SK-N-SH (cell line): ENCODE data around the gene GSTM4. TPM values are rescaled to one million over a fixed set of nuclear protein-coding genes. Genes with fewer than 3 reads are reported as not detected.

Experiments
- CTCF ChIA-PET: fragments of 300-600, 350-600 bp; formaldehyde crosslinking; extraction: SDS; loops from one replicate; lab custom pipeline; 2021; lab: Yijun Ruan, JAX
- POLR2A ChIA-PET: fragments of 350-600 bp; sonication (Branson Sonifier 250); formaldehyde crosslinking; extraction: SDS; loops from one replicate; lab custom pipeline; 2020; ENCODE audit warnings: antibody characterized with exemption, inconsistent platforms; lab: Yijun Ruan, JAX
- DNase-seq: peaks from one replicate; pipeline ENCODE4 v3.0.0; 2012
- H2AFZ ChIP-seq: fragments of 200-600 bp; sonication (generic); 2 replicates; pipeline ENCODE4 v1.8.1; 2016; ENCODE audit warnings: antibody characterized with exemption, mild to moderate bottlenecking, low read depth
- H3F3A ChIP-seq: fragments of 200-600 bp; sonication (generic); replicated peaks from 2 replicates; pipeline ENCODE3; 2016; ENCODE audit warnings: antibody characterized with exemption, mild to moderate bottlenecking; ENCODE audit not compliant: insufficient read depth
- H3K27ac ChIP-seq, 2 experiments: fragments of 200-500 bp in 1 of 2; fragments of 200-600 bp in 1 of 2; sonication (Bioruptor generic) in 1 of 2; sonication (generic), shearing (Covaris generic) in 1 of 2; 2 replicates each; pipeline versions ENCODE4 v1.5.1 to v1.6.1; 2014 to 2016; ENCODE audit warnings: low read depth in 2 of 2, inconsistent platforms in 1 of 2, low read length in 1 of 2, mild to moderate bottlenecking in 1 of 2, mixed read lengths in 1 of 2
- H3K27me3 ChIP-seq: fragments of 200-600 bp; sonication (generic), shearing (Covaris generic); 2 replicates; pipeline ENCODE4 v1.6.1; 2016; ENCODE audit warnings: mixed run types; ENCODE audit not compliant: insufficient read depth
- H3K36me3 ChIP-seq, 2 experiments: fragments of 200-500 bp in 1 of 2; fragments of 200-600 bp in 1 of 2; sonication (Bioruptor generic) in 1 of 2; sonication (generic) in 1 of 2; replicated peaks in 1 of 2; 2 replicates each; pipeline versions ENCODE3 to v1.5.1; 2014 to 2016; ENCODE audit warnings: low read length in 1 of 2, mild to moderate bottlenecking in 1 of 2; ENCODE audit not compliant: insufficient read depth in 2 of 2, control insufficient read depth in 1 of 2
- H3K4me1 ChIP-seq, 2 experiments: fragments of 200-500 bp in 1 of 2; fragments of 200-600 bp in 1 of 2; sonication (Bioruptor generic) in 1 of 2; sonication (generic), shearing (Covaris generic) in 1 of 2; 2 replicates each; pipeline versions ENCODE4 v1.5.1 to v1.6.1; 2014 to 2016; ENCODE audit warnings: low read depth in 1 of 2, low read length in 1 of 2, mixed run types in 1 of 2; ENCODE audit not compliant: insufficient read depth in 2 of 2, control insufficient read depth in 1 of 2
- H3K4me2 ChIP-seq: fragments of 200-600 bp; sonication (generic), shearing (Covaris generic); 2 replicates; pipeline ENCODE4 v1.6.1; 2017; ENCODE audit warnings: mixed run types
- H3K4me3 ChIP-seq, 2 experiments: fragments of 200-500 bp in 1 of 2; fragments of 200-600 bp in 1 of 2; sonication (Bioruptor generic) in 1 of 2; sonication (generic), shearing (Covaris generic) in 1 of 2; 2 replicates each; pipeline versions ENCODE4 v1.5.1 to v1.8.1; 2014 to 2016; ENCODE audit warnings: low read depth in 2 of 2, inconsistent platforms in 1 of 2, low read length in 1 of 2, mild to moderate bottlenecking in 1 of 2, mixed read lengths in 1 of 2, moderate library complexity in 1 of 2
- H3K79me2 ChIP-seq: fragments of 200-600 bp; sonication (generic); 2 replicates; pipeline ENCODE4 v1.8.1; 2017; ENCODE audit warnings: mild to moderate bottlenecking; ENCODE audit not compliant: insufficient read depth
- H3K9ac ChIP-seq: fragments of 200-600 bp; sonication (generic); 2 replicates; pipeline ENCODE4 v1.6.1; 2017; ENCODE audit warnings: mixed run types
- H3K9me2 ChIP-seq: fragments of 200-600 bp; sonication (generic); 2 replicates; pipeline ENCODE4 v1.6.1; 2017; ENCODE audit warnings: mixed run types
- H3K9me3 ChIP-seq: fragments of 200-600 bp; sonication (generic); 2 replicates; pipeline ENCODE4 v1.6.1; 2017; ENCODE audit warnings: mixed run types, mild to moderate bottlenecking, moderate library complexity
- H4K20me1 ChIP-seq: fragments of 200-600 bp; sonication (generic); 2 replicates; pipeline ENCODE4 v1.6.1; 2017; ENCODE audit warnings: mild to moderate bottlenecking, mixed run types; ENCODE audit not compliant: insufficient read depth
- EP300 ChIP-seq, 2 experiments: IDR thresholded peaks; 2 replicates each; pipeline versions ENCODE4 v1.4.0 to v1.6.1; 2012; ENCODE audit warnings: borderline replicate concordance in 1 of 2, low read depth in 1 of 2, low read length in 1 of 2
- EZH2phosphoT487 ChIP-seq: fragments of 200-600 bp; sonication (generic); IDR thresholded peaks from 2 replicates; pipeline ENCODE4 v1.6.1; 2017; ENCODE audit warnings: low read depth, mixed run types, mild to moderate bottlenecking, antibody characterized with exemption, moderate library complexity, borderline replicate concordance
- FOXJ3 ChIP-seq: sonication (generic); formaldehyde crosslinking; IDR thresholded peaks from 2 replicates; pipeline ENCODE4 v1.5.1; 2020; ENCODE audit warnings: mild to moderate bottlenecking, missing genetic modification reagents
- FOXM1 ChIP-seq: IDR thresholded peaks from 2 replicates; pipeline ENCODE4 v1.4.0; 2012; ENCODE audit warnings: low read depth, mild to moderate bottlenecking
- MAX ChIP-seq: IDR thresholded peaks from 2 replicates; pipeline ENCODE4 v1.4.0; 2012; ENCODE audit warnings: low read depth
- MXI1 ChIP-seq: IDR thresholded peaks from 2 replicates; pipeline ENCODE4 v1.6.1; 2012; ENCODE audit warnings: mild to moderate bottlenecking, low read depth, low read length, improper control_type of control experiment
- RAD21 ChIP-seq: IDR thresholded peaks from 2 replicates; pipeline ENCODE4 v1.6.1; 2012; ENCODE audit warnings: mild to moderate bottlenecking, low read length
- RFX5 ChIP-seq: IDR thresholded peaks from 2 replicates; pipeline ENCODE4 v1.6.1; 2012; ENCODE audit warnings: mild to moderate bottlenecking, improper control_type of control experiment, low read length
- SMC3 ChIP-seq: IDR thresholded peaks from 2 replicates; pipeline ENCODE4 v1.6.1; 2012; ENCODE audit warnings: low read depth, low read length, improper control_type of control experiment
- TCF12 ChIP-seq: IDR thresholded peaks from 2 replicates; pipeline ENCODE4 v1.4.0; 2012
- WGBS: methylation state at CpG from one replicate; pipeline ENCODE4 v1.1.6; 2017; ENCODE audit warnings: low lambda C conversion rate; 5-methylcytosine and 5-hydroxymethylcytosine counted together
- polyA plus RNA-seq, 3 experiments: library from polyadenylated mRNA; depleted of rRNA; stranded (reverse); fragments of >200 nt; gene quantifications; 2 replicates each; pipeline ENCODE4 v1.2.3, GENCODE V29; 2012
- TF ChIP-seq, protein P1 (sequence below): fragments of 150-350 bp; IDR thresholded peaks from 2 replicates; pipeline ENCODE4 v1.6.1; 2016; ENCODE audit warnings: mild to moderate bottlenecking, low read depth, low read length
- TF ChIP-seq, protein P2 (sequence below): IDR thresholded peaks from 2 replicates; pipeline ENCODE4 v1.4.0; 2012; ENCODE audit warnings: low read depth, borderline replicate concordance
- TF ChIP-seq, protein P3 (sequence below): IDR thresholded peaks from 2 replicates; pipeline ENCODE4 v1.6.1; 2012; ENCODE audit warnings: mild to moderate bottlenecking, low read depth, low read length, moderate library complexity
- TF ChIP-seq, protein P4 (sequence below): IDR thresholded peaks from 2 replicates; pipeline ENCODE4 v1.4.0; 2012; ENCODE audit warnings: low read depth, borderline replicate concordance

The GSTM4 gene
- polyA plus RNA-seq, 1 of the 3 experiments (the other 2 are of a cell fraction): 34.2 TPM

DNA sequence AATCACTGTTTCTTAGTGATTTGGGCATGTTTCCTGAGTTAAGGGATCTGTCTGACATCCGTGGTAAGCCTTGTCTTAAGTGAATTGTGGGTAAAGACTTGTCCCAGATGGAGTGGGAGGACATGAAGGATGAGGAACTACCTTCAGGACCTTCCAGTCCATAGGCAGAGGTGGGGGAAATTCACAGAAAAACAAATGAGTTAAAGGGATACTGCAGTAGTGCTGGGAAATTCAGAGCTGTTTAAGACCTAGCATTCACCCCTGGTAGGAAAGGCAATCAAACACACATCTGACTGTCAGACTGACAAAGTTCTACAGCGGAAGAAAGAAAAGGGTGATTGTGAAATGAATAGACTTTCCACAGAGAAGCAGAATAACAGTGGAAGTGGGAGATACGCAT lies 39.5 kb upstream of the GSTM4 start:
- Histone ChIP-seq H3K9me2 (no peaks in the 10 kb centered on the region), H3K79me2 (peaks cover 19% of the 10 kb centered on the region), H2AFZ (no peak overlapping the region), H3K9ac (no peak overlapping the region), H3K27me3 (no peaks in the 10 kb centered on the region), H3K4me3 (no peak overlapping the region), H3F3A (peaks cover 14% of the 10 kb centered on the region), H3K9me3 (no peaks in the 10 kb centered on the region), H3K36me3 (no peaks in the 10 kb centered on the region), H3K4me1 (peaks cover 23 to 24% of the 10 kb centered on the region in 2 experiments; a peak in 3 of 4 replicates), H3K4me2 (no peak overlapping the region), H4K20me1 (peaks cover 4% of the 10 kb centered on the region), H3K27ac (peak overlapping the region in 1 of 2 experiments; percentile 98; a peak in 1 of 4 replicates)
- 92% methylated on average over 3 of the region's 3 CpGs for WGBS
- no peak for DNase-seq
- TF ChIP-seq MAX: no peak
- no peak for TF ChIP-seq TCF12
- TF ChIP-seq, protein P1, sequence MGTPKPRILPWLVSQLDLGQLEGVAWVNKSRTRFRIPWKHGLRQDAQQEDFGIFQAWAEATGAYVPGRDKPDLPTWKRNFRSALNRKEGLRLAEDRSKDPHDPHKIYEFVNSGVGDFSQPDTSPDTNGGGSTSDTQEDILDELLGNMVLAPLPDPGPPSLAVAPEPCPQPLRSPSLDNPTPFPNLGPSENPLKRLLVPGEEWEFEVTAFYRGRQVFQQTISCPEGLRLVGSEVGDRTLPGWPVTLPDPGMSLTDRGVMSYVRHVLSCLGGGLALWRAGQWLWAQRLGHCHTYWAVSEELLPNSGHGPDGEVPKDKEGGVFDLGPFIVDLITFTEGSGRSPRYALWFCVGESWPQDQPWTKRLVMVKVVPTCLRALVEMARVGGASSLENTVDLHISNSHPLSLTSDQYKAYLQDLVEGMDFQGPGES: no peak
- no peak for TF ChIP-seq FOXM1
- no peak for TF ChIP-seq RAD21
- TF ChIP-seq, protein P2, sequence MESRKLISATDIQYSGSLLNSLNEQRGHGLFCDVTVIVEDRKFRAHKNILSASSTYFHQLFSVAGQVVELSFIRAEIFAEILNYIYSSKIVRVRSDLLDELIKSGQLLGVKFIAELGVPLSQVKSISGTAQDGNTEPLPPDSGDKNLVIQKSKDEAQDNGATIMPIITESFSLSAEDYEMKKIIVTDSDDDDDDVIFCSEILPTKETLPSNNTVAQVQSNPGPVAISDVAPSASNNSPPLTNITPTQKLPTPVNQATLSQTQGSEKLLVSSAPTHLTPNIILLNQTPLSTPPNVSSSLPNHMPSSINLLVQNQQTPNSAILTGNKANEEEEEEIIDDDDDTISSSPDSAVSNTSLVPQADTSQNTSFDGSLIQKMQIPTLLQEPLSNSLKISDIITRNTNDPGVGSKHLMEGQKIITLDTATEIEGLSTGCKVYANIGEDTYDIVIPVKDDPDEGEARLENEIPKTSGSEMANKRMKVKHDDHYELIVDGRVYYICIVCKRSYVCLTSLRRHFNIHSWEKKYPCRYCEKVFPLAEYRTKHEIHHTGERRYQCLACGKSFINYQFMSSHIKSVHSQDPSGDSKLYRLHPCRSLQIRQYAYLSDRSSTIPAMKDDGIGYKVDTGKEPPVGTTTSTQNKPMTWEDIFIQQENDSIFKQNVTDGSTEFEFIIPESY: no peak
- no peak for TF ChIP-seq RFX5
- TF ChIP-seq, protein P3, sequence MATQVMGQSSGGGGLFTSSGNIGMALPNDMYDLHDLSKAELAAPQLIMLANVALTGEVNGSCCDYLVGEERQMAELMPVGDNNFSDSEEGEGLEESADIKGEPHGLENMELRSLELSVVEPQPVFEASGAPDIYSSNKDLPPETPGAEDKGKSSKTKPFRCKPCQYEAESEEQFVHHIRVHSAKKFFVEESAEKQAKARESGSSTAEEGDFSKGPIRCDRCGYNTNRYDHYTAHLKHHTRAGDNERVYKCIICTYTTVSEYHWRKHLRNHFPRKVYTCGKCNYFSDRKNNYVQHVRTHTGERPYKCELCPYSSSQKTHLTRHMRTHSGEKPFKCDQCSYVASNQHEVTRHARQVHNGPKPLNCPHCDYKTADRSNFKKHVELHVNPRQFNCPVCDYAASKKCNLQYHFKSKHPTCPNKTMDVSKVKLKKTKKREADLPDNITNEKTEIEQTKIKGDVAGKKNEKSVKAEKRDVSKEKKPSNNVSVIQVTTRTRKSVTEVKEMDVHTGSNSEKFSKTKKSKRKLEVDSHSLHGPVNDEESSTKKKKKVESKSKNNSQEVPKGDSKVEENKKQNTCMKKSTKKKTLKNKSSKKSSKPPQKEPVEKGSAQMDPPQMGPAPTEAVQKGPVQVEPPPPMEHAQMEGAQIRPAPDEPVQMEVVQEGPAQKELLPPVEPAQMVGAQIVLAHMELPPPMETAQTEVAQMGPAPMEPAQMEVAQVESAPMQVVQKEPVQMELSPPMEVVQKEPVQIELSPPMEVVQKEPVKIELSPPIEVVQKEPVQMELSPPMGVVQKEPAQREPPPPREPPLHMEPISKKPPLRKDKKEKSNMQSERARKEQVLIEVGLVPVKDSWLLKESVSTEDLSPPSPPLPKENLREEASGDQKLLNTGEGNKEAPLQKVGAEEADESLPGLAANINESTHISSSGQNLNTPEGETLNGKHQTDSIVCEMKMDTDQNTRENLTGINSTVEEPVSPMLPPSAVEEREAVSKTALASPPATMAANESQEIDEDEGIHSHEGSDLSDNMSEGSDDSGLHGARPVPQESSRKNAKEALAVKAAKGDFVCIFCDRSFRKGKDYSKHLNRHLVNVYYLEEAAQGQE: no peak
- TF ChIP-seq EP300 (IDR thresholded peaks at IDR 0.05; ENCODE audit: borderline replicate concordance in 1 of 2, low read depth in 1 of 2, low read length in 1 of 2): no peak
- TF ChIP-seq EZH2phosphoT487: no peak
- TF ChIP-seq MXI1: no peak
- TF ChIP-seq, protein P4, sequence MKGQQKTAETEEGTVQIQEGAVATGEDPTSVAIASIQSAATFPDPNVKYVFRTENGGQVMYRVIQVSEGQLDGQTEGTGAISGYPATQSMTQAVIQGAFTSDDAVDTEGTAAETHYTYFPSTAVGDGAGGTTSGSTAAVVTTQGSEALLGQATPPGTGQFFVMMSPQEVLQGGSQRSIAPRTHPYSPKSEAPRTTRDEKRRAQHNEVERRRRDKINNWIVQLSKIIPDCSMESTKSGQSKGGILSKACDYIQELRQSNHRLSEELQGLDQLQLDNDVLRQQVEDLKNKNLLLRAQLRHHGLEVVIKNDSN: no peak
- no peak for TF ChIP-seq SMC3
- TF ChIP-seq FOXJ3: no peak
- POLR2A ChIA-PET: interaction anchor here (0.6 kb wide), 1 partner anchor 19 kb away, joined by 3 read pairs; no protein-coding TSS in a partner anchor
- CTCF ChIA-PET: interaction anchor here (1.2 to 2.0 kb wide), 3 partner anchors 15 to 32 kb away, joined by 3 to 12 read pairs (median 4); no protein-coding TSS in a partner anchor
